ENCODE measurements around the gene ORC4.

The ORC4 gene

DNA sequence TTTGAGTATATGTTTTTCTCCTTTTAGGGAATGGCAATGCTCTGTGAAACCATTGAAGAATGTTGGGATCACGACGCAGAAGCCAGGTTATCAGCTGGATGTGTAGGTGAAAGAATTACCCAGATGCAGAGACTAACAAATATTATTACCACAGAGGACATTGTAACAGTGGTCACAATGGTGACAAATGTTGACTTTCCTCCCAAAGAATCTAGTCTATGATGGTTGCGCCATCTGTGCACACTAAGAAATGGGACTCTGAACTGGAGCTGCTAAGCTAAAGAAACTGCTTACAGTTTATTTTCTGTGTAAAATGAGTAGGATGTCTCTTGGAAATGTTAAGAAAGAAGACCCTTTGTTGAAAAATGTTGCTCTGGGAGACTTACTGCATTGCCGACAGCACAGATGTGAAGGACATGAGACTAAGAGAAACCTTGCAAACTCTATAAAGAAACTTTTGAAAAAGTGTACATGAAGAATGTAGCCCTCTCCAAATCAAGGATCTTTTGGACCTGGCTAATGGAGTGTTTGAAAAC, 93.4 kb downstream of the ORC4 start:
- no peak for DNase-seq

DNA sequence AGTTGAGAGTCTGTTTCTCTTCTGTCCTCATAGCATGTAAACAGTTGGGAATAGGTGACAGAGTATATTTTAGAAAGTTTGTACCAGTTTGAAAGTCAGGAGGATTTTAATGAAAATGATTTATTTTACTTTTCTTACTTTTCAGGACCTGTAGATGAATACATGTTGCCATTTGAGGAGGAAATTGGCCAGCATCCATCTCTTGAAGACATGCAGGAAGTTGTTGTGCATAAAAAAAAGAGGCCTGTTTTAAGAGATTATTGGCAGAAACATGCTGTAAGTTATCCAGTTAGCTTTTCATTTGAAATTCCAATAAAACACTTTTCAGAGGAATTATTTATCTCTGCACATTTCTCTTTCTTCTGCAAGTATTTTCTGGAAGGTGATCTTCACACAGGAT, 94.7 kb downstream of the ORC4 start:
- DNase-seq: no peak

DNA sequence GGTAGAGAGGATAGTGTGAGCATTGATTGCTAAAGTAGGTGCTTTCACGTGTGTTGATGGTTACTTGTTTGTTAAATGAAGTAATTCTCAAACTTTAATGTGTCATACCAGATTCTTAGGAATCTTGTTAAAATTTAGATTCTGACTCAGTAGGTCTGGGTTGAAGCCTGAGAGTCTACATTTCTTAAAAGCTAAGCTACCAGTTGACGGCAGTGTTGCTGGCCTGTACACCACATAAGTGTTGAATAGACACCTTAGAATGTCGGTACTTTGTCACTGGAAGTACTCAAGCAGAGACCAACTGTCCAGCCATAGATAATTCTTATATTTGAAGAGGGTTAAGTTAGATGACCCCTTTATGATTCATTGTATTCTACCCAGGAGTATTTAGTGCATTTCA, 95.9 kb downstream of the ORC4 start:
- DNase-seq: no peak

DNA sequence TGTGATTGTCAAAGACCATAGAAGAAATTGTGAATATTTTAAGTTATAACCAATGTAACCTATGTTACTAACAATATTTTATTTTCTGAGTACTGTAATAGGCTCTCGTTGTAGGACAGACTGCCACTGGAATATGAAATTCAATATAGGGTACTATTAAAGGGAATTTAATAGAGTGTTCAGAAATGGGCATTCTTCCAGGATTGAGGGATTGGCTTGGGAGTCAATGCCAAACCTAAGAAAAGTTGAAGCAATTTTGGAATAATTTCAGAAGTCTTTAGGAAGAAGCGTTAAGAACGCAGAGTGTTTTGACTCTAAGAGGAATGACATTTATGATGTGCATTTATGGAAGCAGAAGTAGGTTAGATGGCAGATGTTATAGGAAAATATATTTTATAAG, 96.7 kb downstream of the ORC4 start:
- no peak for DNase-seq

DNA sequence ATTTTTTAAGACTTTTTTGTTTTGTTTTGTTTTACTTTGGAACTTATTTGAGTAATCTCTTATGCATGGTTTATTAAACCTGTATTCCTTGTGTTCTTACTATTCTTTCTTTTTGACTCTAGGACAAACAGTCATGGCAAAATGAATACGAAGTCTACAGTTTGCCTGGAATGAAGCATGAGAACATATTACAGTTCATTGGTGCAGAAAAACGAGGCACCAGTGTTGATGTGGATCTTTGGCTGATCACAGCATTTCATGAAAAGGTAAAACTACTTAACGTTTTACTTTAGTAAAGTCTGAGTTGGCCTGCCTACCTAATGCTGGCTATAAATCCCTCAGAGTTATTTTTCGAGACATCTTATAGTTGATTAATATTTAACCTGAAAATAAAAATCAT, 103.4 kb downstream of the ORC4 start:
- DNase-seq: no peak

DNA sequence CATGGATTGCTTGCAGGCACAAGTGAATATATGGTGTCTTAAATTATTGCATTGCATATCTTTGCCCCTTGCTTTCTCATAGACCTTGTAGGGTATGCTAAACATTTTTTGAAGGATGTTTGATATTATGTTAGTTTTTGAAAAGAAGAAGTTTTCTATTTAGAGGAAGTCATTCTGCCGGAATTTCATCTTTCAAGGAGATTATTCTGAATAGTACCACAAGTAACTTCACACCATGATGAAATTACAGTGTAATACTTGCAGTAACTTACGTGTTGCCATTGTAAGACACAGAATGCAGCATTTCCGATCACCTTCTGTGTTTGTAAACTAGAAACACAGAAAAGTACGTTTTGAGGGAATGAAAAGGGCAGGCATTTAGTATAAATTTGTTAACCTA, 103.8 kb downstream of the ORC4 start:
- no peak for DNase-seq

DNA sequence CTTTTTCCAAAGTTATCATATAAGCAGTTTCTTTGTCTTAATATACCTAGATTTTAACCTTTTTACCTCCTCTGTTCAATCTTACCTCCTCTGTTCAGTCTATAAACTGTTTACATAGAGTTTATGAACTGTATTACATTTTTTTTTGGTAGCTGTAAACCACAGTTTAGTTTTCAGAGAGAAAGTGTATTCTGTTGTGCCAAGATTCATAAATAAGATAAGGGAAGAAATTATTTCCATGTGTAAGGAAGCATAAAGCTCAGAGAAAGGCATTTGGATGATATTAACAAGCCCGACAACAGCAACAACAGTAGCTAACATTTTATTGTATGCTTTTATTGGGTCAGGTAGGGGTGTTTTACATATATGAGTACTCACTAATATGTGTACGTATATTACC, 104.5 kb downstream of the ORC4 start:
- no peak for DNase-seq

DNA sequence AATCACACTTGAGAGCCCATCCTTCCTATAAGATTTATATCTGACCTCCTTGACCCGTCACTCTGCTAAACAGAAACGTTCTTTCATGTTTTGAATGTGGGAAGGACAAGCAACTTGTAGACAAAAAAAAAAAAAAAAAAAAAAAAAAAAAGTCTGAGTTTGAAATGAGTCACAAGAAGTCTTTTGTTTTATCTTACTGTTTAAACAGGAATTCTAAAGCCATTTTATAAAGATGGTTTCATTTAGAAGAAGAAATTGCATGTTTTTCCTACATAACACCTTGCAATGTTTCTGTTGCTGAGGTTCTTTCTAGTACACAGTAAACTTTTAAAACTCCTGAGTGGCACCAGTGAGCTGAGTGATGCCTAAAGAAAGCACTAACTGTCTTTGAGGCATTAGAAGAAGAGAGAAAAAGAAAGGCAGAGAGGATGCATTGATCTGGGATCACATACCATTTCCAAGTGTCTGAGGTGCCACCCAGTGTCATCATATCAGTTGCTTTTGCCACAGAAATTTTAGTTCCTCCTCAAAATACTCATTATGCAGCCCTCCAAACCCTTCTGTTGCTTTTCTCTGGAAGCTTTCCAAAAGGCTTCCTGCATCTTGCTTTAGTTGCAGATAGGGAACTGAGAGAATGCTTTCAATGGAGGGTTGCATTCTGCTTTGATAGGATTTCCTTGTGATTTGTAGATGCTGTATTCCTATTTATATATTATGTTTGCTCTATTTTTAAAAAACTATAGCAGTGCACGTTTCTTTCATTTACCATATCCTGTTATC, 106.6 kb downstream of the ORC4 start:
- DNase-seq: no peak

DNA sequence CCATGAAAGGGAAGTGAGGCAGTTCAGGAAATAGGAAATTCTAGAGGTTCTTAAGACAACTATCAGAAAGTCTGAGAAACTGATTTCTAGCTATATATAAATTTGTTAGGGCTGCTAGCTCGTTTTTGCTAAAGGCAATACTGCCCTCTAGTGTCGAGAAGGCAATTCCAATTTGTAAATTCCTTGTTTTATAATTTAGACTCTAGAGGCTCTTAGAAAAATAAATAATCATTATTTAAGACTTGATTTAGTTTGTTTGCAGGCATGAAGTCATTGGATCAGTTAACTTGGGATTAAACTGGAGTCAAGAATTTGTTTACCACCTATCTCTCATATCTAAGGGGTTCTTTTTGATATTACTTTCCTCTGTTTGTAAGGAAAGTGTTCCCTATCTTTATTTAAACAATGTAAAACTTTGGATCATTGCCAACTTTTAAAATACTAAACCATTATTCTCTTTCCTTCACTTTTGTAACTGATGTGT, 109.5 kb downstream of the ORC4 start:
- DNase-seq: peak; percentile 9 to 67

DNA sequence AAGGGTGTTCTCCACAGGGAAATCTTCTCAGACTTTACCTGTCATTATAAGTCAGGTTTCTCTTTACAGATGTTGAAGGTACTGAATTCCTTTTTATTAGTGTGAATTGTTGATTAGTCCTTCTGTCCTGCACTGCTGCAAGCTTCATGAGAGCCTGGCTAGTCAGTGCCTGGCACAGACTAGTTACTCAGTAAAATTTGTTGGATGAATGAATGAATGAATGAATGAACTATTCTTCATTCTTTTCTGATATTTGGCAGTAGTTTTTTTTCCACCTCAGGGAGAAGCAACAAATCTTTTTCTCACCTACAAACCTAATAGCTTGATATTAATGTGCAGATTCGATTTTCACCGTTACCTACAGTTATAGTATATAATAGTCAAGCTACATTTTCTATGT, 111.4 kb downstream of the ORC4 start:
- DNase-seq: no peak

DNA sequence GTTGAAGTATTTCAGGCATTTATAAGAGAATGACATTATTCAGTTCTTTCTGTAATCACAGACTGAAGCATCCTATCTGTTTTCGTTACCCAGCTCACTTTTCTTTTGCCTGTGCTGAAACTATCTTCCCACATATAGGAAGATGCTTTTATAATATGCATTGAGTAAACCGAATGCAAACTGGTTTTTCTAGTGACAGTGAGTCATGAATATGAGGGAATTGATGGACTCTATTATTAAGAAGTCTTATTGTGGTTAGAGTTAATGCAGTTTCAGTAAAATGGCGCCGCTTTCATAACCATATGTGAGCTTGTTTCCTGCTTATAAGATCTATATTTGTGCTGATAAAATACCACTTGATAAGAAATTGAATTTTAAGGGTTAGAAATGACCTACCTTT, 116.5 kb downstream of the ORC4 start:
- no peak for DNase-seq

DNA sequence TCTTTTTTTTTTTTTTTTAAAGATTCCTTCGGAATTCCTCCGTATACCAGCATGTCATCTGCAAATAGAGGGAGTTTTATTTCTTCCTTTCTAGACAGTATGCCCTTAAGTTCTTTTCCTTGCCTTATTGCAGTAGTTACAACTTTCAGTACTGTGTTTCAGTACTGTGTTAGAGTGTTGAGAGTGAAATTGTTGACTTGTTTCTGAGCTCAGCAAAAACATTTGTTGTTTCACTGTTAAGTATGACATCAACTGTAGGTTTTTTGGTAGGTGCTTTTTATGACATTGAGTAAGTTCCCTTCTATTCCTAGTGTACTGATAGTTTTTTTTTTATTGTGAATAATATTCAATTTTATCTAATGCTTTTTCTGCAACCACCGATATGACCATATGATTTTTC, 131.9 kb downstream of the ORC4 start:
- no peak for DNase-seq

DNA sequence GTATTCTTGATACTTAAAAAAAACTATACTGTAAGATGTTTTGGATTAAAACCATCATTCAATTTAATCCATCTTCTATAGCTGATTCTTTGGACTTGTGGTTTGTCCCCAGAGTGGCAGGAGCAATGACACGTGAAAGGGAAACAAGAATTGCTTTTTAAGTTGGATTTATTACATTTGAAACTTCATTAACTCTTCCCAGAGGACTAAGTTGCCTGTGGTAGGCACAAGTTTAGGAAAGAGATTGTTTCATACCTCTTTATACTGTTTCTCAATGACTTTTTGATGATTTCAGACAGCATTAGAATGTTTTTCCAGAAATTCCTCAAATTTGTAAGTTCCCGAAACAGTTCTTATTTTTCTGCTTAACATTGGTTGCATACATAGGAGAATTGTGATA, 134.4 kb downstream of the ORC4 start:
- DNase-seq: no peak

DNA sequence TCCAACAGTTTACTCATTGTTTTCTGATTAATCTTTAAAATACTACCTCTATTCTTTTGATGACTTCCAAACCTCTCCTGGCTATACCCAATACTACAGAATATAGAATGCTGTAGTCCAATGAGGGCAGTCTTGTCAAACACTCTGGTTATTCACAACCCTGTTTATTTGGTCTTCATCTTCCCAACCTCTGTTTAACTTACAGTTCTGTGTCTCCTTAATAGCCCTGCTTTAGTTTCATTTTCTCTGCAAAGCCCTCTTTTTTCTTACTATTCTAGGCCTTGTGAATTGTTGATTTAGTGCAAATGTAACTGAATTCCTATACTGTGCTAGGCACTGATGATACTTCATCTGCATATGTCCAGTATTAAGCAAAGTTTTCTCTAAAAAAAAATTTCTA, 135.7 kb downstream of the ORC4 start:
- DNase-seq: peak in 1 of 2 donors; percentile 6

DNA sequence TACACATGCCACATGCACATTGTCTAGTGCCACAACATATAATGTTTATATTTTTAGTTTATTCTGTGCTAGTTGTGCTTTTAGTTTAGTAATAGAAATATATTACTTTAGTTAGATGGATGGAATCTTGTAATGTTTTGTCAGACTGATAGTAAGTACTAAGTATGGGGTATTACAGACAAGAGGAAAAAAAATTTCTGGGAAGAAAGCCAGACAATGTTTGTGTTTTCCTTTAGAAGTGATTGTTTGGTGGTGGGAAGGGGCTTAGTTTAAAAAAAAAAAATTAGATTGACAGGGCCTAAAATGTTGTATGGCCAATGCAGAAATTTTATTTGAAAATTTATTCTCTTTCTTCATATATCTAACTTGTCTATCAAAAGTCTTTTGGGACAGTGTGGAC, 137.9 kb downstream of the ORC4 start:
- DNase-seq: no peak

All from CD4-positive, alpha-beta T cell treated with Interferon alpha-2 for 1 hour (primary cell).